ENCODE data around the gene PRR5L.
"Not testable (repeated sequence)": the region's sequence is repeated elsewhere in the genome, so short reads cannot be mapped to it uniquely, and the experiment has no call there.

The PRR5L gene

GRCh38 chr11:36507824-36508489 lies 211.9 kb downstream of the PRR5L start:
- ChIA-PET CTCF (interaction anchor here (0.7 to 0.8 kb wide), 2 partner anchors 15 to 686 kb away, joined by 3 read pairs; no protein-coding TSS in a partner anchor), POLR2A (no interaction called here)
- DNase-seq (ENCODE audit: extremely low spot score), result no peak
- TF ChIP-seq CTBP1 (IDR thresholded peaks at IDR 0.05; ENCODE audit: borderline replicate concordance), result no peak
- no peak for TF ChIP-seq TARDBP (IDR thresholded peaks at IDR 0.05)
- no peak for TF ChIP-seq SP1 (IDR thresholded peaks at IDR 0.05)
- no peak for TF ChIP-seq PKNOX1 (IDR thresholded peaks at IDR 0.05)
- TF ChIP-seq ELF4 (IDR thresholded peaks at IDR 0.05), result no peak
- no peak for TF ChIP-seq BHLHE40 (IDR thresholded peaks at IDR 0.05; ENCODE audit: borderline replicate concordance)
- no peak for TF ChIP-seq HDGF (IDR thresholded peaks at IDR 0.05; ENCODE audit: borderline replicate concordance)
- no peak for TF ChIP-seq FOXK2 (IDR thresholded peaks at IDR 0.05)

DNA sequence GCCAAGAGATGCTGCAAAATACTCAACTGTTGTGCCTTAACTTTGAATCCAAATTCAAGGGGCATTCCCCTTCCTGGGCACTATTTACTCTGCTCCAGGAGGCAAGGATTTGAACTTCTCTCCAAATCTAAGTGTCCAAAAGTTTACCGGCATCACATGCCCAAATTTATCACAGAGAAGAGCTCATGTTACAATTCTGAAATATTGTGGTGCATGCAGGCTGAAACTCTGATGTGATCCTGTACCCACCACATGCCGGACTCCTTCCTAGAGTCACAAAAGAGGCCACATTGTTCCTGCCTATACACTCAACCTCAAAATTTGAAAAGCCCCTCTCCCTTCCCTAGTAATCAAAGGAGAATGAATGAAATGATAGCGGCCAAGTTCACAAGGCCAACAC lies 212.7 kb downstream of the PRR5L start:
- TF ChIP-seq BHLHE40 (IDR thresholded peaks at IDR 0.05; ENCODE audit: borderline replicate concordance) (no peak), PKNOX1 (IDR thresholded peaks at IDR 0.05) (no peak), ZNF384 (IDR thresholded peaks at IDR 0.05) (no peak), SP1 (IDR thresholded peaks at IDR 0.05) (no peak), ELF4 (IDR thresholded peaks at IDR 0.05) (no peak), SUZ12 (IDR thresholded peaks at IDR 0.05) (no peak), ARNT (IDR thresholded peaks at IDR 0.05) (no peak), FOXA1 (IDR thresholded peaks at IDR 0.05) (no peak), L3MBTL2 (conservative IDR thresholded peaks at IDR 0.05) (no peak), NFRKB (IDR thresholded peaks at IDR 0.05) (no peak), FOXK2 (IDR thresholded peaks at IDR 0.05) (no peak)
- ChIA-PET CTCF (interaction anchor here (0.6 to 0.8 kb wide), 3 partner anchors 16 to 687 kb away, joined by 3 read pairs; no protein-coding TSS in a partner anchor), POLR2A (no interaction called here)

DNA sequence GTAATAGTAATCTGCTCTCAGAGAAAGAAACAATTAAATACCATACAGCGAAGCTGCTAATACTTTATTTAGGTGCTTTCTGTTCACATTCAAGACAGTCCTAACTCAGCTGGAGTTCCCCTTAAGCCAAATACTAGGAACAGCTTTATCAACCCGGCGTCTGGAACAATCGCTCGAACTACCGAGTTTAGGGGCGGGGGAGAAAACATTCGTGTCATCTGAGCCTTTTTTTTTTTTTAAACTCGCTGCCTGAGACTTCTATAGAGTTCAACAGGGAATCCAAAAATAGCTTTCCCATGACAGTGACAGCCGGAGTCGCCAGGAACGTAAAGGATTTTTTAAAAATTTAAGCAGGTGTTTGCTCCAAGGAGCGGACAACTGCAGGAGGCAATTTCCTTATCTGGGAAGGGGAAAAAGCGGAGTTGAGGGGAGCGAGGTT lies 213.1 kb downstream of the PRR5L start:
- POLR2A ChIA-PET, result no interaction called here
- CTCF ChIA-PET, result interaction anchor here (0.6 kb wide), 1 partner anchor 659 kb away, joined by 3 read pairs; no protein-coding TSS in a partner anchor
- TF ChIP-seq BHLHE40 (IDR thresholded peaks at IDR 0.05; ENCODE audit: borderline replicate concordance), result no peak
- peak; percentile 53; the same call in 1 of the 2 replicates for TF ChIP-seq ZNF384 (IDR thresholded peaks at IDR 0.05)
- no peak for DNase-seq (ENCODE audit: extremely low spot score)

More for the DNA sequence above, 212.7 kb downstream of the PRR5L start:
- no peak for DNase-seq (ENCODE audit: extremely low spot score)

GRCh38 chr11:36509694-36510593 lies 213.9 kb downstream of the PRR5L start, which contains the start of gene TRAF6:
TRAF6 (minus strand) TSS chr11:36510272; CDS start chr11:36501515, 8,757 bp downstream.
- CTCF ChIA-PET, result interaction anchor here (0.7 to 1.3 kb wide), 2 partner anchors 8 to 90 kb away, joined by 3 to 4 read pairs; no protein-coding TSS in a partner anchor
- TF ChIP-seq ELF4 (IDR thresholded peaks at IDR 0.05) (peak; percentile 80), TARDBP (IDR thresholded peaks at IDR 0.05) (no peak)
- POLR2A ChIA-PET, result interaction anchor here (1.4 kb wide), 2 partner anchors 9 to 17 kb away, joined by 4 to 8 read pairs; no protein-coding TSS in a partner anchor
- peak; percentile 87 for DNase-seq (ENCODE audit: extremely low spot score)

DNA sequence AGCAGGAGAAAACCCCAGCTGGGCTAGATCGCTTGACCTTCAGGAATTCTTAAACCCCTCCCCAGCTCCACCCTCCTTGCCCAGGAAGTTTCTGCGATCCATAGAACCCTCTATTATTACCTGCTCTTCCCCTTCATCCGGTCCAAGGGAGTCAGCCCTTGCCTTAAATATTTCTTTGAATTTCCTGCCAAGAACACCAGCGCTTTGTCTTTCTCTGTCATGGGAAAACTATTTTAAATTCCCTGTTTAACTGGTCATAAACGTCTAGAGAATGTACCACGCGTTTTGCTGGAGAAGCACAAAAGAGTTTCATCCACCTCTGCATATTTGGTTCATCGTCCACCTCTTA lies 214.5 kb downstream of the PRR5L start:
- ChIA-PET CTCF (interaction anchor here (0.7 to 1.3 kb wide), 2 partner anchors 9 to 90 kb away, joined by 3 to 4 read pairs; no protein-coding TSS in a partner anchor), POLR2A (interaction anchor here (1.4 kb wide), 2 partner anchors 9 to 18 kb away, joined by 4 to 8 read pairs; no protein-coding TSS in a partner anchor)
- DNase-seq (ENCODE audit: extremely low spot score), result no peak
- TF ChIP-seq ELF4 (IDR thresholded peaks at IDR 0.05), result no peak
- no peak for TF ChIP-seq SP1 (IDR thresholded peaks at IDR 0.05)

GRCh38 chr11:36511062-36511461 lies 215.0 kb downstream of the PRR5L start:
- not testable (repeated sequence) for DNase-seq (ENCODE audit: extremely low spot score)
- ChIA-PET POLR2A (interaction anchor here (1.4 kb wide), 2 partner anchors 10 to 18 kb away, joined by 4 to 8 read pairs; no protein-coding TSS in a partner anchor), CTCF (interaction anchor here (1.3 kb wide), 1 partner anchor 10 kb away, joined by 4 read pairs; no protein-coding TSS in a partner anchor)

DNA sequence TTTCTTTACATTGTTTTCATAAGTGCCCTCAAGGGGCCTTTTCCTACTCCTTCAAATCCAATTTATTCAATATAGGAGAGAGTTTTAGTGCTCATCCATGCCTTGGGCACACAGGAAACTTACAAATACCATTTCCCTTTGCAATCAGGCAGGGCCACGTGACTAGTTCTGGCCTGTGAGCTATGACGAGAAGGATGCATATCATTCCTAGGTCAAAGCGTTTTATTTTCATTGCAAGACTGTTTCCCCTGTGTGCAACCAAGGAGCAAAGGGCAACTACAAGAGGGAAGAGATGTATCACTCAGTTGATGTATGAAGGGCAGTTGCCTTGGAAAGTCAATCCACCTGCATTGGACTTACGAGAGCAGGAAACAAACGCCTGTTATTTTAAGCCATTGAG lies 215.9 kb downstream of the PRR5L start:
- DNase-seq (ENCODE audit: extremely low spot score), result no peak
- ChIA-PET CTCF (no interaction called here), POLR2A (no interaction called here)
- TF ChIP-seq TARDBP (IDR thresholded peaks at IDR 0.05), result no peak
- no peak for TF ChIP-seq SUZ12 (IDR thresholded peaks at IDR 0.05)
- TF ChIP-seq FOXA1 (IDR thresholded peaks at IDR 0.05), result no peak
- TF ChIP-seq PKNOX1 (IDR thresholded peaks at IDR 0.05), result no peak
- TF ChIP-seq FOXK2 (IDR thresholded peaks at IDR 0.05), result no peak
- TF ChIP-seq CTBP1 (IDR thresholded peaks at IDR 0.05; ENCODE audit: borderline replicate concordance), result no peak
- no peak for TF ChIP-seq SP1 (IDR thresholded peaks at IDR 0.05)
- TF ChIP-seq FOXM1 (IDR thresholded peaks at IDR 0.05; ENCODE audit: borderline replicate concordance), result no peak
- no peak for TF ChIP-seq ZNF384 (IDR thresholded peaks at IDR 0.05)
- no peak for TF ChIP-seq ARNT (IDR thresholded peaks at IDR 0.05)
- no peak for TF ChIP-seq L3MBTL2 (conservative IDR thresholded peaks at IDR 0.05)
- no peak for TF ChIP-seq HDGF (IDR thresholded peaks at IDR 0.05; ENCODE audit: borderline replicate concordance)

Measured in HEK293T (cell line).